Colon (tissue), 2 donors: Measurements from ENCODE around the gene WWOX.

Experiments used
- FAIRE-seq: peaks from 2 replicates; lab custom pipeline; 2012; peaks lifted over from hg19 to GRCh38; lab: Jason Lieb, UNC
- donor health status: control.
- donor health status: control.

Gene WWOX

DNA sequence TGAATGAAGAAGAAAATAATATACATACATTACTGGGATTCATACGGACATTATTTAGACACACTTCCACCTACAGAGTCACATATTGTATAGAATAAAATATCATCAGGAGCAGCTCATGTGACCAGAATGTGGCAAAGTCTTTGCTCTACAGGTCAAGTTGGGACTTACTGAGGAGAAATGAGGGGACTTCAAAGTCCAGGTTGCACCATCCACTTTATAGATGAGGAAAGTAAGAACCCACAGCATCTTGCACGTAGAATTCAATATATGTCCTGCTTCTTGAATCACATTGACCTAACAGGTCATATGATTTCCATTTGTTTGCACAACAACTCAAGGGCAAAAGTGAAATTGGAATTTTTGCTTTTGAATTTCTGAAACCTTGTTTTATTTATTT, 524.3 kb downstream of the WWOX start:
- FAIRE-seq, result no peak

GRCh38 chr16:78624366-78624765, 524.9 kb downstream of the WWOX start:
- FAIRE-seq, result no peak

DNA sequence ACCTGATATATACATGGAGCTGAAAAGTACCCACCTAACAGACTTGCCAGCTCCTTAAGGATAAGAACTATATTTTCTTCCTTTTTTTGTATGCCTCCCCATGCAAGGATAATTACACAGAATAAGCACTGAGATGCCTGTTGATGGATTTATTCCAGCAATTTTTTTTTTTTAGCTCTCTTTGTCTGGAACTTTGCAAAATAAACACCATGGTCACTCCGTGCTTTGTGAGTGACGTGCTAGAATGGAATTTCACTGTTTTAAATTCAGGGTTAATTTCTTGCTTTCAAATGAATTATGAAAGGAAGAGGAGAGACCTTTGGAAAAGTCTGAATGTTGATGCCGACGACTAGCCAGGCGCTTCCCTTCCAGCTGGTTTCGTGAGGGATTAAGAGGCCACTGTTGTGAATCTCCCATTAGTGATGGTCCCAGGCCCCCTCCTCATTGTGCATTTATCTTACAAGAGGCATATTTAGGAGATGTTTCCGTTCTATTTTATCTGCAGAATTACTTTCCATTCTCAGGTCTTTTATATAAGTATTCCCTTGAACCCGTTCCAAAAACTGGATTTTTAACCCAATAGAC, 529.1 kb downstream of the WWOX start:
- no peak for FAIRE-seq

GRCh38 chr16:78629173-78629572, 529.7 kb downstream of the WWOX start:
- no peak for FAIRE-seq

GRCh38 chr16:78630102-78630501, 530.6 kb downstream of the WWOX start:
- FAIRE-seq, result no peak

- no peak for FAIRE-seq
Measured at GRCh38 chr16:78633551-78633950, 534.1 kb downstream of the WWOX start.

DNA sequence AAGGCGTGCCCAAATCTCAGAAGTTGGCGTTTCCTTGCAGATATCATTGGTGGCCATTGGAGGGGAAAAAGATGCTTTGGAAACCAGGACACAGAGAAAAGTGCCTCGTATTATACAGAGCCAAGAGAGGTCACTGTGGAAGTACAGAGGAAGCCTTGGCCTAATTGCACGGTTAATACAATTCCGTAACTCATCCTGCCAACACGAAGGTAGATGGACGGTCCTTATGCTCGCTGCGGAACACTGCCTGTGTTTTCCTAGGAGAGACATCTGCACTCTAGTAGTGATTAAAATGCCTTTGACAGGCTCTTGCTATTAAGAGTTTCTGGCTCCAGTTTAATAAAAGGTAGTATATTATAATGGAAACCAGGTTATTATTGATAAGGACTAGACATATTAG, 536.4 kb downstream of the WWOX start:
- FAIRE-seq, result no peak

DNA sequence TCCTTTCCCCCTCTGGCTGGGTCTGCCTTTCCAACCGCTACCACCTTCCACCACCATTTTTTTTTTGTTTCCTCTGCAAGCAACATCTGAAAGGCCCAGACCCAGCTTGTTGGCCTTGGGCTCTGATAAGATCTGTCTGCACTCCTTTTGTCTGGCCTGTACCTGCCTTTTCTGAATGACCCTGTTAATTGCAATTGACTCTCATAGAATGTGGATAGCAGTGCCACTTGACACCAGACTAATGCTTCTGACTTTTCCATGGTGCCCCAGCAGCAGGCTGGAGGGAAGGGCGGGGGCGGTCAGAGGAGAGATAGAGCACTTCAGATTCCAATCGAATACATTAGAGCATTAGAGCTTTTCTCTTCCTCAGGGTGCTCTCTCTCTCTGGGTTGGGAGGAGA, 538.9 kb downstream of the WWOX start:
- FAIRE-seq, result no peak

GRCh38 chr16:78639775-78640174, 540.3 kb downstream of the WWOX start:
- no peak for FAIRE-seq

- FAIRE-seq, result no peak
Measured at GRCh38 chr16:78640886-78641285, 541.4 kb downstream of the WWOX start.

DNA sequence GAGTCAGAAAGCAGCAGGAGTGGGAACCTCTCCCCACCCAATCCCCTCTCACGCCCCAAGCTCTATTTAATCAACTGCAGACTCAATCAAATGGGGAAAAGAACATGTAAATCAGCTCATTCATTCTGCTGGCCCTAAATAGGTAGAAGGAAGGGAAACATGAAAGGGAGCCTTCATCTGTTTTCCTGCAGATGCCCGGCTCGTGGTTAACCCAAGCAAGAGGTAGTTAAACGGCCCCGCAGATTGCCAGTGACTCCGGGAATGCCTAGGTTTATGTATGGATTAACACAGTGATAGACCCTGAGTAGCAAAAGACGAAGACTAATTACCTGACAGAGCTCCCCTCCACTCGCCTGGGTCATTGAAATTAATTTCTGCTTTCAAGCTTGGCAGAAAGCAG, 542.0 kb downstream of the WWOX start:
- FAIRE-seq, result no peak

- FAIRE-seq, result no peak
Measured at GRCh38 chr16:78642621-78643285, 543.3 kb downstream of the WWOX start.

GRCh38 chr16:78645657-78646056, 546.2 kb downstream of the WWOX start:
- no peak for FAIRE-seq

DNA sequence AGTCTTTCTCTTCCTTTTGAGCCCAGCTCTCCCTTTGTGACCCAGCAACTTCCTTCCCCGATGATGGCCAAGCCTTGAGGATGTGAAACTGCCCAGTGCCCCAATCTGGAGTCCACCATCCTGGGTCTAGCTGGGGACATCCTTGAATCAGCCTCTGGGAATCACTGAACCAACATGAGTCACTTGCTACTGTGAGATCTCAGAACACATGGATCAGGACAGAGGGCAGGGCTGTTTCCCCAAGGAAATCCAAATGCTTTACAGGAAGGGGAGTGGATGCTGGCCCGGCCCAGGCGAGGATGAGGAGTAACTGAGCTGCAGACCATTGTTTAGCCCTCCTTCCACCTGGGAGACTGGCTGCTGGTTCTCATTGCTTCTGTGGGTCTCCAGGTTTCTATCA, 547.6 kb downstream of the WWOX start:
- no peak for FAIRE-seq

- no peak for FAIRE-seq
Measured at GRCh38 chr16:78647491-78647890, 548.0 kb downstream of the WWOX start.

GRCh38 chr16:78648517-78648916, 549.1 kb downstream of the WWOX start:
- FAIRE-seq, result no peak

DNA sequence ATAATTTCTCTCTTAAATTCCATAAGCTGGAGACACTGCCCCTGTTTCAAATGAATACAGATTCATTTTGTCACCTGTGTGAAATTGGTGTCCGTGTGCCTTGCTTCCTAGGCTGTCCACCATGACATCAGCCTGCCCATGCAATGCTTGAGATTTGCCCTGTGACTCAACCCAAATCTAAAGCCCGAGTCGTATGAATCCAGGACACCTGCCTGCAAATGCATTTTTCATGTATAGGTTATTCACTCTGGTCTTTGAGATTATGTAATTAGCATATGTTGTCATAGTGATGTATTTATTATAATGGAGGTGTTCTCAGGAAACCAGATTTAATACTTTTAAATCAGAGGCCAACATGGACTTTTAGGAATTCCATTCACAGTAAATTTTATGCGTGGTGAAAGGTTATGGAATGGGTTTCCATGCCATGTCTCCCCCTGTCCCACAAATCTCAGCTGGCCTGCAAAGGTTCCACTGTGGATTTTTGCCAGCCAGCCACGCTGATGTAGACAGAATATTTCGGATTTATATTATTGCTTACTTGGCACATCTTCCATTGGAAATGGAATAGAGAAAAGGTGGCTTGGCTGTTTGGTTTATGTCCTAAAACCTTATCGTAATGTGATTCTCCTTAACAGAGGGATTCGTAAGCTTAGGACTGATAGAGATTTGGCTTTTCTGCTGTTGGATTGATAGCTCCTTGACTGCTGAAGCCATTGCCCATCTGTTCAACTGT, 551.1 kb downstream of the WWOX start:
- FAIRE-seq, result no peak

- no peak for FAIRE-seq
Measured at GRCh38 chr16:78654929-78655328, 555.5 kb downstream of the WWOX start.

- no peak for FAIRE-seq
Measured at GRCh38 chr16:78655331-78656113, 556.1 kb downstream of the WWOX start.

DNA sequence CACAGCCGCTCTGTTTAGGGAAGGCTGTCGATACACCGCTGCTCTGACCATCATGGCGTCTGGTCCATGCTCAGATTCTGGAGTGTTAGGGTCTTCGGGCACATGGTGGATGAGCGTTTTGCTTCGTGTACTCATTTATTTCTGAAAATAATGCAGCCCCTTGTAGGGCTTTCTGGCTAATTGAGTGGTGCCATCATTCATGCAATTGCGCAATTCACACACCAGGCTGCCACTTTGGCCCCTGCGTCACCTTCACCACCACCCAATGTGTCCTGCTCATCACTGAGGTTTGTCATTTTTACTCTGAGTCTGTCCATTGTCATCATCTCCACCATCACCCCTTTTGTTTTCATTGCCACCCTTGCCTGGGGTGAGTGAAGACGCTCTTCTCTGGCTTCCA, 557.4 kb downstream of the WWOX start:
- FAIRE-seq, result no peak

- FAIRE-seq, result no peak
Measured at GRCh38 chr16:78659216-78659615, 559.8 kb downstream of the WWOX start.

DNA sequence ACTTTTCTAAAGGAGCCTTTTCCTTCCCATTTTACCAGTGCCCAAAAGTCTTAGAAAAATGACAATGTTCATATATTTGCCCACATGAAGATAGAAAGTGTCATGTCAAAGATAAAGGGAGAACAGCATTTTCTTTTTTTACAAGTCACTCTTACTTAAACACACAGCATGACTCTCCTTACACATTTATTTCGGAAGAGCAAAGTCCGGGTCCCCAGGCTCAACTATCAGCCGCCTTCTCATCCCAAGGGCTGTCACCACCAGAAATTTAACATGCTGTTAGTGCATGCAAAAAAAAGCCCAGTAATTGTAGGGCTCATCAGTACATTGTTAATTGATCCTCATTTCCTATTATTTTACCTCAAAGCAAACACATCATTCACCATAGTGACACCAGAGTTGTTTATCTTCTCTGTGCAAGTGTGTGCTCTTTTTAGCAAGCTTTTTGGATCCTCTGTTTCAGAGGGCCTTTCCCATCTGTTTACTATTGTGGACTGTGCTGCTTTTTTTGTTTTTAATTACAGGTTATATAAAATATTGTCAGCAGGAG, 560.3 kb downstream of the WWOX start:
- no peak for FAIRE-seq

- FAIRE-seq, result no peak
Measured at GRCh38 chr16:78660795-78661194, 561.3 kb downstream of the WWOX start.
